K562 (cell line): ENCODE results near the gene CCDC137. TPM values are rescaled to one million over a fixed set of nuclear protein-coding genes. Genes with fewer than 3 reads are reported as not detected.

Source experiments
- ADNP ChIP-seq: fragments of 200-800 bp; sonication (Bioruptor generic); IDR thresholded peaks from 2 replicates; pipeline ENCODE4 v1.6.1; 2016; ENCODE audit warnings: missing genetic modification characterization, missing compliant biosample characterization
- ARID3A ChIP-seq: IDR thresholded peaks from 2 replicates; pipeline ENCODE4 v1.6.1; 2012; ENCODE audit warnings: low read depth, low read length, improper control_type of control experiment, borderline replicate concordance
- BCL6 ChIP-seq: fragments of 250-450 bp; sonication (Bioruptor Pico); IDR thresholded peaks from 2 replicates; pipeline ENCODE4 v1.4.0; 2020
- BCOR ChIP-seq: fragments of 450-650 bp; IDR thresholded peaks from 2 replicates; pipeline ENCODE4 v1.6.1; 2016
- C11orf30 ChIP-seq: fragments of 450-650 bp; IDR thresholded peaks from 2 replicates; pipeline ENCODE4 v1.6.1; 2016; ENCODE audit warnings: low read depth, mild to moderate bottlenecking
- CREM ChIP-seq: IDR thresholded peaks from 2 replicates; pipeline ENCODE4 v1.6.1; 2014; ENCODE audit warnings: antibody characterized with exemption, low read depth
- ELK3 ChIP-seq: fragments of 450-650 bp; formaldehyde crosslinking; IDR thresholded peaks from 2 replicates; pipeline ENCODE4 v1.4.0; 2020; ENCODE audit warnings: mild to moderate bottlenecking
- GATA2 ChIP-seq: sonication (generic); formaldehyde crosslinking; IDR thresholded peaks from 2 replicates; pipeline ENCODE4 v1.4.0; 2020; ENCODE audit warnings: mild to moderate bottlenecking, missing genetic modification reagents
- ILF3 ChIP-seq: fragments of 450-650 bp; IDR thresholded peaks from 2 replicates; pipeline ENCODE4 v1.6.1; 2018; ENCODE audit warnings: antibody characterized with exemption, mild to moderate bottlenecking, moderate library complexity, borderline replicate concordance
- JUND ChIP-seq, 2 experiments: IDR thresholded peaks; 2 replicates in 1 of 2; 3 replicates in 1 of 2; pipeline ENCODE4 v1.6.1; 2011; ENCODE audit warnings: borderline replicate concordance in 2 of 2, low read depth in 2 of 2, low read length in 2 of 2, improper control_type of control experiment in 1 of 2, missing biosample characterization in 1 of 2, missing genetic modification characterization in 1 of 2, missing genetic modification reagents in 1 of 2
- KDM4B ChIP-seq, 2 experiments: fragments of 450-650 bp in 1 of 2; sonication (generic) in 1 of 2; IDR thresholded peaks; 2 replicates each; pipeline ENCODE4 v1.6.1; 2016 to 2017; ENCODE audit warnings: borderline replicate concordance in 2 of 2, antibody characterized with exemption in 1 of 2, low read depth in 1 of 2, mild to moderate bottlenecking in 1 of 2
- MAX ChIP-seq: sonication (generic); formaldehyde crosslinking; IDR thresholded peaks from 2 replicates; pipeline ENCODE4 v1.9.0; 2022; ENCODE audit warnings: mild to moderate bottlenecking, missing genetic modification reagents
- NKRF ChIP-seq: fragments of 450-650 bp; IDR thresholded peaks from 2 replicates; pipeline ENCODE4 v1.6.1; 2016; ENCODE audit warnings: borderline replicate concordance
- PRMT5 ChIP-seq: sonication (generic); formaldehyde crosslinking; IDR thresholded peaks from 2 replicates; pipeline ENCODE4 v1.5.0; 2020; ENCODE audit warnings: missing genetic modification reagents
- RBM39 ChIP-seq: fragments of 200-400 bp; formaldehyde crosslinking; optimal IDR thresholded peaks from 2 replicates; pipeline ENCODE3; 2018; ENCODE audit warnings: low read depth, low read length
- RFX5 ChIP-seq: IDR thresholded peaks from 2 replicates; pipeline ENCODE4 v1.6.1; 2011; ENCODE audit warnings: low read depth, mild to moderate bottlenecking, improper control_type of control experiment, low read length
- SMAD1 ChIP-seq: fragments of 150-350 bp; IDR thresholded peaks from 2 replicates; pipeline ENCODE4 v1.6.1; 2014; ENCODE audit warnings: low read length, low read depth; ENCODE audit not compliant: partially characterized antibody
- SP1 ChIP-seq: sonication (generic); formaldehyde crosslinking; IDR thresholded peaks from 2 replicates; pipeline ENCODE4 v1.8.1; 2022; ENCODE audit warnings: mild to moderate bottlenecking, missing genetic modification reagents
- TRIM24 ChIP-seq, 2 experiments: fragments of 450-650 bp; IDR thresholded peaks; 2 replicates each; pipeline ENCODE4 v1.6.1; 2016
- ZNF239 ChIP-seq: fragments of 250-450 bp; sonication (Bioruptor Pico); IDR thresholded peaks from 2 replicates; pipeline ENCODE4 v1.4.0; 2020; ENCODE audit warnings: mild to moderate bottlenecking
- ZNF263 ChIP-seq: sonication (generic); formaldehyde crosslinking; IDR thresholded peaks from 2 replicates; pipeline ENCODE4 v1.8.0; 2022; ENCODE audit warnings: mild to moderate bottlenecking, missing genetic modification reagents, borderline replicate concordance
- ZNF316 ChIP-seq: fragments of 450-650 bp; IDR thresholded peaks from 2 replicates; pipeline ENCODE4 v1.6.1; 2016
- ZNF445 ChIP-seq: fragments of 250-450 bp; sonication (Bioruptor Pico); IDR thresholded peaks from 2 replicates; pipeline ENCODE4 v1.4.0; 2020; ENCODE audit warnings: low read depth, mild to moderate bottlenecking, moderate library complexity
- ZNF695 ChIP-seq: fragments of 450-650 bp; formaldehyde crosslinking; IDR thresholded peaks from 2 replicates; pipeline ENCODE4 v1.4.0; 2020; ENCODE audit warnings: mild to moderate bottlenecking, moderate library complexity
- polyA plus RNA-seq, 8 experiments: library from polyadenylated mRNA; depleted of rRNA in 4 of 8; stranded (reverse) in 5 of 8; unstranded in 3 of 8; fragments of >200 nt; fragmentation: Nextera tagmentation in 2 of 8; fragmentation: Illumina TruSeq in 1 of 8; extraction: Ambion mirVana in 2 of 8; extraction: Trizol in 1 of 8; gene quantifications; 2 replicates each; pipeline versions ENCODE4 v1.2.1 to v1.2.3, GENCODE V29; 2011 to 2014; ENCODE audit warnings: inconsistent platforms in 1 of 8, missing spikeins in 1 of 8
- total RNA-seq, 7 experiments: library from RNA; depleted of rRNA in 6 of 7; stranded (reverse); fragments of >200 nt in 6 of 7; fragmentation: Illumina TruSeq in 2 of 7; extraction: Trizol in 2 of 7; gene quantifications; 2 replicates each; pipeline versions ENCODE4 v1.2.1 to v1.2.3, GENCODE V29; 2011 to 2021; ENCODE audit warnings: low replicate concordance in 1 of 7

CCDC137 gene
- total and polyA plus RNA-seq, 9 of the 15 experiments (the other 6 are each of a cell fraction or from before 2014, with no cell fraction given), result 2.3 to 68.1 (median 38.3) TPM

- TF ChIP-seq ILF3 (no peak), ELK3 (CRISPR knock-in tag) (no peak), KDM4B (IDR thresholded peaks at IDR 0.05; ENCODE audit: borderline replicate concordance in 2 of 2, low read depth in 1 of 2) (no peak), CREM (peak; percentile 47; the same call in 1 of the 2 replicates), MAX (CRISPR knock-in tag) (no peak), BCOR (peak; percentile 40; the same call in 1 of the 2 replicates), ZNF445 (CRISPR knock-in tag) (no peak), BCL6 (no peak), TRIM24 (IDR thresholded peaks at IDR 0.05) (no peak), PRMT5 (no peak), ARID3A (no peak), GATA2 (no peak), ZNF695 (CRISPR knock-in tag) (no peak), JUND (IDR thresholded peaks at IDR 0.05; ENCODE audit: borderline replicate concordance, low read depth, low read length) (peak; percentile 30; the same call in 1 of the 2 replicates), JUND (tag; IDR thresholded peaks at IDR 0.05; ENCODE audit: borderline replicate concordance, low read depth, low read length) (no peak), SP1 (0 out of 2 replicates have a peak, but pooled peaks have one; percentile 23), C11orf30 (no peak), RFX5 (peak; percentile 92), ZNF263 (CRISPR knock-in tag) (no peak), ZNF316 (0 out of 2 replicates have a peak, but pooled peaks have one; percentile 5), ZNF239 (no peak), RBM39 (peak; percentile 80), NKRF (0 out of 2 replicates have a peak, but pooled peaks have one; percentile 53), ADNP (tag) (0 out of 2 replicates have a peak, but pooled peaks have one; percentile 34), SMAD1 (no peak)
These were observed 30.5 kb upstream of the CCDC137 start (continued) for GRCh38 chr17:81635973-81636504.
